Peyer's patch (tissue), 4 donors: ENCODE measurements around the gene PSD. TPM values are rescaled to one million over a fixed set of nuclear protein-coding genes. Genes with fewer than 3 reads are reported as not detected.

Source experiments
- DNase-seq, 3 donors: peaks; one replicate each; pipeline ENCODE4 v3.0.0-alpha.2; 2017 to 2019
- H3K27ac ChIP-seq, 4 donors: fragments of 200-600 bp; sonication (generic); one replicate each; pipeline ENCODE4 v1.5.1; 2016 to 2019
- H3K27me3 ChIP-seq, 2 donors: fragments of 200-600 bp; sonication (generic); one replicate each; pipeline ENCODE4 v1.5.1; 2019
- H3K36me3 ChIP-seq, 3 donors: fragments of 200-600 bp; sonication (generic); one replicate each; pipeline ENCODE4 v1.5.1; 2016 to 2019
- H3K4me1 ChIP-seq, 4 donors: fragments of 200-600 bp; sonication (generic); one replicate each; pipeline ENCODE4 v1.5.1; 2016 to 2019
- H3K4me3 ChIP-seq, 4 donors: fragments of 200-600 bp; sonication (generic); 1 replicate in 3 of 4; 2 replicates in 1 of 4; pipeline ENCODE4 v1.5.1; 2016 to 2019; ENCODE audit warnings: mild to moderate bottlenecking in 1 of 4
- H3K9me3 ChIP-seq, 4 donors: fragments of 200-600 bp; sonication (generic); one replicate each; pipeline ENCODE4 v1.5.1; 2016 to 2019; ENCODE audit warnings: mild to moderate bottlenecking in 1 of 4
- CTCF ChIP-seq, 6 experiments: fragments of 450-650 bp in 4 of 6; fragments of 200-600 bp in 2 of 6; sonication (generic) in 1 of 6; IDR thresholded peaks; one replicate each; pipeline ENCODE4 v1.5.1; 2017 to 2019; ENCODE audit warnings: antibody characterized with exemption in 6 of 6, mild to moderate bottlenecking in 3 of 6, moderate library complexity in 1 of 6
- POLR2A ChIP-seq, 2 donors: fragments of 450-650 bp; IDR thresholded peaks; one replicate each; pipeline ENCODE4 v1.5.1; 2017; ENCODE audit warnings: antibody characterized with exemption in 2 of 2, mild to moderate bottlenecking in 2 of 2, moderate library complexity in 2 of 2
- total RNA-seq, 4 donors: library from RNA; depleted of rRNA; stranded (reverse); fragments of >200 nt; gene quantifications; one replicate each; pipeline ENCODE4 v1.1.0, GENCODE V29; 2016

The PSD gene
- total RNA-seq, 4 donors from 2014 or later: 1.6 to 14.3 (median 6.3) TPM; not detected in 1

DNA sequence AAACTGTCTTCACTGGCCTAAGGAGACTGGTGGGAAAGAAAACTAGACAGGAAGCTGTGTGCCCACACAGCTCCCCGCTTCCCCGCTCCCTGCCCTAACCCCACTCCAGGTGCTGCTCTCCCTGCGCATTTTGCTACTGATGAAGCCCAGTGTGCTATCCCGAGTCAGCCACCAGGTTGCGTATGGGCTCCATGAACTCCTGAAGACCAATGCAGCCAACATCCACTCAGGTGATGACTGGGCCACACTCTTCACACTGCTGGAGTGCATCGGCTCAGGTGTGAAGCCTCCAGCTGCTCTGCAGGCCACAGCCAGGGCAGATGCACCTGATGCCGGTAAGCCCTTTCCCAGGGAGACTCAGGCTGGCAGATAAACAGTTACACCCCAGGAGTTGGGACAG, 43.3 kb downstream of the PSD start:
- DNase-seq: no peak
- no peak overlapping the region for H3K27ac ChIP-seq
- peaks cover 0 to 100% (median 0%) of the 10 kb centered on the region in 3 donors for H3K36me3 ChIP-seq
- H3K4me3 ChIP-seq: no peak overlapping the region
- no peaks in the 10 kb centered on the region for H3K9me3 ChIP-seq
- TF ChIP-seq POLR2A (IDR thresholded peaks at IDR 0.05) (no peak), CTCF (IDR thresholded peaks at IDR 0.05) (no peak)
- H3K27me3 ChIP-seq: no peaks in the 10 kb centered on the region
- no peaks in the 10 kb centered on the region for H3K4me1 ChIP-seq

DNA sequence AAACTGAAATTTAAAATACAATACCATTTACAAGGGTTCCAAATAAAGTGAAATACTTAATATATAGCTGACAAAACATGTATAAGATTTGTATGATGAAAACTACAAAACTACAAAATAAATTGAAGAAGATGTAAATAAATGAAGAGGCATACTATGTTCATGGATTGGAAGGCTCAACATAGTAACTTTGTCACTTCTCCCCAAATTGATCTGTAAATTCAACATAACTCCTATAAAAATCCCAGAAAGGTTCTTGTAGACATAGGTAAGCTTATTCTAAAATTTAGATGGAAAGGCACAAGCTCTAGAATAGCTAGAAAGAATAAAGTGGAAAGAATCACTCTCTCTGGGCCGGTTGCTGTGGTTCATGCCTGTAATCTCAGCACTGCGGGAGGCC, 47.3 kb downstream of the PSD start:
- no peak for DNase-seq
- H3K4me1 ChIP-seq: no peaks in the 10 kb centered on the region
- no peaks in the 10 kb centered on the region for H3K27me3 ChIP-seq
- peaks cover 0 to 100% (median 0%) of the 10 kb centered on the region in 3 donors for H3K36me3 ChIP-seq
- TF ChIP-seq CTCF (IDR thresholded peaks at IDR 0.05): no peak
- no peak for TF ChIP-seq POLR2A (IDR thresholded peaks at IDR 0.05)
- no peak overlapping the region for H3K4me3 ChIP-seq
- H3K27ac ChIP-seq: no peak overlapping the region
- H3K9me3 ChIP-seq: no peaks in the 10 kb centered on the region

- no peaks in the 10 kb centered on the region for H3K9me3 ChIP-seq
- H3K27ac ChIP-seq: no peak overlapping the region
- H3K4me1 ChIP-seq: no peaks in the 10 kb centered on the region
- DNase-seq: no peak
- TF ChIP-seq CTCF (IDR thresholded peaks at IDR 0.05) (no peak), POLR2A (IDR thresholded peaks at IDR 0.05) (no peak)
- H3K36me3 ChIP-seq: peaks cover 0 to 100% (median 0%) of the 10 kb centered on the region in 3 donors
- H3K4me3 ChIP-seq: no peak overlapping the region
- H3K27me3 ChIP-seq: no peaks in the 10 kb centered on the region
These were observed 50.5 kb downstream of the PSD start for GRCh38 chr10:102368077-102368476.

DNA sequence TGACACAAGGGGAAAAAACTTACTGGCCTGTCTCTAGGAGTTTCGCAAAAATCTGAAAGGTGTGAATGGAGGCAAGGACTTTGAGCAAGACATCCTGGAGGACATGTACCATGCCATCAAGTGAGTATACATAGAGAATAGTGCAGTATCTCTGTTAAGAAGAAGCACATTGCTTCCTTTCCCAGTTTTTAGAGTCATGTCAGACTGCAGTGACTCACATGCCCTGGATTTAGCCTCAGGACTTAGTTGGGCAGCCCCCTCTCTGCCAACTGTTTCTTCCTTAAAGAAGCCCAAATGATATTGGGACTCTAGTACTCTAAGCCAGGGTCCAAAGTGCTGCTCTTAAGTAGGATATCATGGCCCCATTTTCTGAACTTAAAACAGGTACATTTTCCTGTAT, 51.1 kb downstream of the PSD start:
- Histone ChIP-seq H3K4me3 (no peak overlapping the region), H3K4me1 (no peaks in the 10 kb centered on the region), H3K9me3 (no peaks in the 10 kb centered on the region), H3K27ac (no peak overlapping the region), H3K27me3 (no peaks in the 10 kb centered on the region), H3K36me3 (peaks cover 0 to 100% (median 0%) of the 10 kb centered on the region in 3 donors)
- TF ChIP-seq CTCF (IDR thresholded peaks at IDR 0.05): no peak
- DNase-seq: no peak

DNA sequence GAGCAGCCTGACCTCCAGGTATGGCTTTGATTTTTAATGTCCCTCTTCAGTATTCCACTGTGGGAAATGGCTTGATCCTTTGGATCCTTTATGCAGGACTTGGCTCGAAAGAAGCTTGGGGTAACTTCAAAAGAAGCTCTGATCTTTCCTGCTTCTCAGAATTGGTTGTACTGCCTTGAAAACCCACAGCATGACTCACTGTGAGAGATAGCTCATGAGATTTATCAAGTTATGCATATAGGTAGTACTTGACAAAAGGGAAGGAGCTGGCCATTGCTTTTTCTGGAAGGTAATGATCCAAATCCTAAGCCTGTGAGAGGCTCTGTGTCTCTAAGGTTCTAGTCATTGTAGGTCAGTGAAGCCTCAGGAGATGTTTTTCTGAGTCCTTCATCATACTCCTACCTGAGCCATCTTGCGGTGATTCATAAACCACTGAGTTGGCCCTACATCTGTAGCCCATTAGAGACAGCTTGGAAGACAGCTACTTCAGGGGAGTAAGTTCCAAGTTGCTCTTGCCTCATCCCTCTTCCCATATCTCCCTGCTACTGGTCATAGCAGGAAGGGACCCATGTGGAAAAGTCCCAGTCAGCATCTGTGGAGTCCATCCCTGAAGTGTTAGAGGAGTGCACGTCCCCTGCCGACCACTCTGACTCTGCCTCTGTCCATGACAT, 59.7 kb downstream of the PSD start:
- Histone ChIP-seq H3K27ac (no peak overlapping the region), H3K36me3 (peaks cover 0 to 96% (median 0%) of the 10 kb centered on the region in 3 donors), H3K4me3 (no peak overlapping the region), H3K9me3 (no peaks in the 10 kb centered on the region), H3K27me3 (no peaks in the 10 kb centered on the region), H3K4me1 (no peaks in the 10 kb centered on the region)
- no peak for DNase-seq
- no peak for TF ChIP-seq CTCF (IDR thresholded peaks at IDR 0.05)
- TF ChIP-seq POLR2A (IDR thresholded peaks at IDR 0.05): no peak
